ENCODE measurements around the gene TRAF2.

The TRAF2 gene

GRCh38 chr9:136945333-136946227, 59.3 kb downstream of the TRAF2 start:
- Histone ChIP-seq H3K27me3 (no peaks in the 10 kb centered on the region), H3K27ac (peak overlapping the region in 3 of 11 experiments; percentile 38 to 96 (median 94); a peak in 6 of 22 replicates), H3K4me3 (no peak overlapping the region; a peak in 1 of 20 replicates), H4K20me1 (peaks cover 32 to 38% (median 36%) of the 10 kb centered on the region in 11 experiments; a peak in 21 of 22 replicates), H3K4me2 (peak overlapping the region; percentile 27 to 78 (median 51); a peak in 21 of 22 replicates), H3K9me3 (replicated peaks in 1 of 11) (no peaks in the 10 kb centered on the region), H3K36me3 (peaks cover 24 to 31% (median 28%) of the 10 kb centered on the region in 11 experiments), H3K4me1 (peaks cover 32 to 70% (median 53%) of the 10 kb centered on the region in 10 experiments), H3K9ac (peak overlapping the region in 2 of 11 experiments; percentile 9 to 23; a peak in 1 of 22 replicates)
- TF ChIP-seq Cebpa-rat (IDR thresholded peaks at IDR 0.05) = no peak

DNA sequence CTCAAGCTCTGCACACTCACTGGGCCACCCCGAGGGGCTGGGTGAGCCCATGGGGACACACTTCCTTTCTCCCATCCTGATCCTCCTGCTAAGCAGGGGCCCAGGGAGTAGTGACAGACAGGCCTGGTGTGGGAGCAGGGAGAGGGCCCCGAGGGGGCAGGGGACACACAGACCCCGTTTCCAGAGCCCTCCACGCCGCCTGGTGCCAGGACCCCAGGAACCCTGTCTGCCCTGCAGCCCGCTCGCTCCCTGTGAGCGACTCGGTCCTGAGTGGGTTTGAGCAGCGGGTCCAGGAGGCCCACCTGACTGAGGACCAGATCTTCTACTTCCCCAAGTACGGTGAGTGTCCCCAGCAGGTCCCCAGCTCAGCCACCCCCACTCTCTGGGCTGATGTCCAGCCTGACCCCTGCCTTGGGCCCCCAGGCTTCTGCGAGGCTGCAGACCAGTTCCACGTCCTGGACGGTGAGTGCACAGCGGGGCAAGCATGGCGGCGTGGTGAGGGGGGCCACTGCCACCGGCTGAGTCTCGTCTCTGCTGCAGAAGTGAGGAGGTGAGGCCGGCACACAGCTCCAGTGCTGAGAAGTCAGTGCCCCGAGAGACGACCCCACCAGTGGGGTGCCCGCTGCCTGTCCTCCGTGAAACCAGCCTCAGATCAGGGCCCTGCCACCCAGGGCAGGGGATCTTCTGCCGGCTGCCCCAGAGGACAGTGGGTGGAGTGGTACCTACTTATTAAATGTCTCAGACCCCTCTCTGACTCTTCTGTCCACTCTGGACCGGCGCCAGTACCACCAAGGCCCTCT, 60.1 kb downstream of the TRAF2 start:
- no peaks in the 10 kb centered on the region for H3K27me3 ChIP-seq
- H3K4me3 ChIP-seq = no peak overlapping the region
- peaks cover 16 to 22% (median 19%) of the 10 kb centered on the region in 11 experiments for H3K36me3 ChIP-seq
- peak overlapping the region in 3 of 11 experiments; percentile 9 to 23 (median 21); a peak in 3 of 22 replicates for H3K9ac ChIP-seq
- H3K27ac ChIP-seq = no peak overlapping the region
- peak overlapping the region in 3 of 11 experiments; percentile 39 to 65 (median 57); a peak in 3 of 22 replicates for H3K4me2 ChIP-seq
- H4K20me1 ChIP-seq = peaks cover 24 to 29% (median 27%) of the 10 kb centered on the region in 11 experiments; a peak in 21 of 22 replicates
- peaks cover 35 to 67% (median 55%) of the 10 kb centered on the region in 10 experiments for H3K4me1 ChIP-seq
- no peak for TF ChIP-seq Cebpa-rat (IDR thresholded peaks at IDR 0.05)
- no peaks in the 10 kb centered on the region for H3K9me3 ChIP-seq (replicated peaks in 1 of 11)

GRCh38 chr9:136947028-136947891, 60.9 kb downstream of the TRAF2 start:
- Histone ChIP-seq H3K4me3 (no peak overlapping the region), H4K20me1 (peaks cover 15 to 21% (median 19%) of the 10 kb centered on the region in 11 experiments; a peak in 21 of 22 replicates), H3K36me3 (peaks cover 7 to 14% (median 11%) of the 10 kb centered on the region in 11 experiments), H3K4me1 (peaks cover 35 to 63% (median 55%) of the 10 kb centered on the region in 10 experiments), H3K4me2 (peak overlapping the region in 4 of 11 experiments; percentile 3 to 65 (median 42); a peak in 5 of 22 replicates), H3K9ac (peak overlapping the region in 7 of 11 experiments; percentile 3 to 52 (median 23); a peak in 10 of 22 replicates), H3K9me3 (replicated peaks in 1 of 11) (no peaks in the 10 kb centered on the region), H3K27ac (peak overlapping the region in 3 of 11 experiments; percentile 0 to 28 (median 18); a peak in 3 of 22 replicates), H3K27me3 (no peaks in the 10 kb centered on the region)
- no peak for TF ChIP-seq Cebpa-rat (IDR thresholded peaks at IDR 0.05)

- Histone ChIP-seq H3K4me2 (peak overlapping the region in 6 of 11 experiments; percentile 3 to 65 (median 20); a peak in 5 of 22 replicates), H3K36me3 (peaks cover 0 to 6% (median 3%) of the 10 kb centered on the region in 11 experiments; a peak in 12 of 22 replicates), H3K27ac (peak overlapping the region in 3 of 11 experiments; percentile 0 to 28 (median 18); a peak in 3 of 22 replicates), H3K9me3 (replicated peaks in 1 of 11) (no peaks in the 10 kb centered on the region), H4K20me1 (peaks cover 8 to 13% (median 11%) of the 10 kb centered on the region in 11 experiments; a peak in 20 of 22 replicates), H3K9ac (peak overlapping the region in 6 of 11 experiments; percentile 3 to 52 (median 24); a peak in 6 of 22 replicates), H3K4me1 (peaks cover 31 to 56% (median 48%) of the 10 kb centered on the region in 10 experiments), H3K27me3 (no peaks in the 10 kb centered on the region), H3K4me3 (no peak overlapping the region)
- TF ChIP-seq Cebpa-rat (IDR thresholded peaks at IDR 0.05) = no peak
Measured at GRCh38 chr9:136947955-136948510, 61.7 kb downstream of the TRAF2 start.

DNA sequence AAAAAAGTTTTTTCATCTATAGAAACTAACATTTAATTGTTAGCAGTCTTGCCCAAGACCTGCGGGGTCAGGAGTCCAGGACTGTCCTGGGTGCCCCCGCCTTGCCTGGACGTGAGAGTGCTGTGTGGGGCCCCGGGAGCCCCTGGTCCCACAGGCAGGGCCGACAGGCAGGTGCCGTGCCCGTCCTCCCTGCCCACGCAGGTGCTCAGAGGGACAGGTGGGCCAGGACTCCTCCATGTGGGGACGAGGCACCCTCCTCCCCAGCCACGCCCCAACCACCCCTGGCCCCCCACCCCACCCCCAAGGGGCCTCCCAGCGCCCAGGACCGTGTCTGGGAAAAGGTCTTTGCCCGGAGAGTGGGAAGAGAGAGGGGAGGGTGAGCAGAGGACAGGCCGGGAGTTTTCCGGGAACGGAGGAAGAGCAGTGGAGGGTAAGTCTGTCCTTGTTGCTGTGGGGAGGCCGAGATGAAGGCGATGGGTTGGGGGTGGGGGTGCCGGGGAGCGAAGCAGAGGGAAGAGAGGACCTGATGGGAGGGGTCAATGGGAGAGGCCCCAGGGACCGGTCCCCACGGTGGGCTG, 63.0 kb downstream of the TRAF2 start:
- Histone ChIP-seq H3K36me3 (no peaks in the 10 kb centered on the region), H3K4me1 (peaks cover 24 to 51% (median 42%) of the 10 kb centered on the region in 10 experiments), H4K20me1 (peaks cover 0 to under 1% (median 0%) of the 10 kb centered on the region in 11 experiments; a peak in 2 of 22 replicates), H3K9ac (peak overlapping the region; percentile 64 to 81 (median 76)), H3K9me3 (replicated peaks in 1 of 11) (no peaks in the 10 kb centered on the region), H3K4me2 (peak overlapping the region; percentile 82 to 99 (median 94)), H3K27me3 (no peaks in the 10 kb centered on the region), H3K4me3 (peak overlapping the region; percentile 59 to 76 (median 66)), H3K27ac (peak overlapping the region; percentile 63 to 76 (median 70); a peak in 21 of 22 replicates)
- TF ChIP-seq Cebpa-rat (IDR thresholded peaks at IDR 0.05) = no peak

GRCh38 chr9:136949817-136950655, 63.7 kb downstream of the TRAF2 start:
- Histone ChIP-seq H3K27ac (peak overlapping the region; percentile 63 to 76 (median 70)), H3K36me3 (no peaks in the 10 kb centered on the region), H3K27me3 (no peaks in the 10 kb centered on the region), H4K20me1 (no peaks in the 10 kb centered on the region; a peak in 1 of 22 replicates), H3K4me1 (peaks cover 21 to 48% (median 39%) of the 10 kb centered on the region in 10 experiments), H3K9ac (peak overlapping the region; percentile 64 to 81 (median 76)), H3K9me3 (replicated peaks in 1 of 11) (no peaks in the 10 kb centered on the region), H3K4me2 (peak overlapping the region; percentile 82 to 99 (median 94)), H3K4me3 (peak overlapping the region; percentile 59 to 76 (median 66))
- no peak for TF ChIP-seq Cebpa-rat (IDR thresholded peaks at IDR 0.05)
